Measurements from ENCODE around the gene GNAQ. TPM values are rescaled to one million over a fixed set of nuclear protein-coding genes. Genes with fewer than 3 reads are reported as not detected.

Gene GNAQ
- total RNA-seq, 1 experiment from 2014 or later: 38.2 TPM

DNA sequence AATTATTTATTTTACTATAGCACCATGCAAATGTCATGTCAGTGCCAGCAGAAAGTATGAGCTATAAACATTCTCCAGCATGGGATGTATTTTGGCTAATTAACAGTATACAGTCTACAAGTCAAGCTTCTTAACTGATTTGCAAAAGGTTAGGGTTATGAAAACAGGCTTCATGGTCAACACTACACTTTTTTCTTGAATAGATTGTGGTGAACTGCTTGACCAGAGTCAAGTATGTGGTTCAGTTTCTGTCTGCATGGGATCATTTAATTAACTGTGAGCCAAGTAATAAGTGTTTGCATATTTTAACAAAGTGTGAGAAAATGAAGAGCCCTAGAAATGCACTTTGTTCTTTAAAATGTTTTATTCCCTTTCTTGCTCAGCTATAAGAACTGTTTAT, 14.5 kb upstream of the GNAQ start:
- intact Hi-C loops (cut with micrococcal nuclease): no loop called here
- no peak for TF ChIP-seq CTCF (IDR thresholded peaks at IDR 0.05; ENCODE audit: unreplicated experiment)
- no peak overlapping the region for H3K4me3 Mint-ChIP-seq (ENCODE audit: unreplicated experiment)

DNA sequence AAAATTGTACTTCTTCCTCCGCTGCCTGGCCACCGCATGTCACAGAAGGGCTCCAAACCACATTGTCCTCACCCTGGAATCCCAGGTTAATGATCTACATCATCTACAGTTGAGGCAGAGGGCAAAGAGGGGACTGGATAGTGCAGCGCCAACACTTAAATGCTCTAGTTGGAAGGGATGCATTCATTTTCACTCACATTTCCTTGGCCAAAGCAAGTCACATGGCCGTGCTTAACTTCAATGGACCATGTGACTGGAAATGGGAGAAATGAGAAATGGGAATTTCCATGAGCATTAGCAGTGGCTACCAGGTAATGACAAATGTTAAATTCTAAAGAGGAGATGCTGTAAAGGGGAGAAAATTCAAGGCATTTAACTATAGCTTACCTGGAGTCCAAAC, 13.3 kb upstream of the GNAQ start:
- intact Hi-C loops (cut with micrococcal nuclease): no loop called here
- no peak overlapping the region for H3K4me3 Mint-ChIP-seq (ENCODE audit: unreplicated experiment)
- ChIA-PET POLR2A (no interaction called here), CTCF (interaction anchor here (0.6 to 2.0 kb wide), 4 partner anchors 9 to 176 kb away, joined by 3 to 23 read pairs (median 6); no protein-coding TSS in a partner anchor)
- H3K9me3 Mint-ChIP-seq (ENCODE audit: unreplicated experiment): no peaks in the 10 kb centered on the region
- no TSS peak for BruUV-seq (replicated peaks)
- no peak for TF ChIP-seq CTCF (IDR thresholded peaks at IDR 0.05; ENCODE audit: unreplicated experiment)
- no peak for DNase-seq (ENCODE audit: unreplicated experiment)
- H3K4me1 Mint-ChIP-seq (ENCODE audit: insufficient read depth, unreplicated experiment): no peaks in the 10 kb centered on the region
- H3K36me3 Mint-ChIP-seq (ENCODE audit: insufficient read depth, unreplicated experiment): no peaks in the 10 kb centered on the region
- peaks cover 12% of the 10 kb centered on the region for H3K27me3 Mint-ChIP-seq (ENCODE audit: insufficient read depth, unreplicated experiment)
- no peak overlapping the region for H3K27ac Mint-ChIP-seq (ENCODE audit: low read depth, unreplicated experiment)

More for the DNA sequence above, 14.5 kb upstream of the GNAQ start:
- no peaks in the 10 kb centered on the region for H3K4me1 Mint-ChIP-seq (ENCODE audit: insufficient read depth, unreplicated experiment)
- H3K36me3 Mint-ChIP-seq (ENCODE audit: insufficient read depth, unreplicated experiment): no peaks in the 10 kb centered on the region
- peaks cover 12% of the 10 kb centered on the region for H3K27me3 Mint-ChIP-seq (ENCODE audit: insufficient read depth, unreplicated experiment)
- H3K27ac Mint-ChIP-seq (ENCODE audit: low read depth, unreplicated experiment): no peak overlapping the region
- H3K9me3 Mint-ChIP-seq (ENCODE audit: unreplicated experiment): no peaks in the 10 kb centered on the region
- ChIA-PET CTCF (interaction anchor here (0.6 to 2.0 kb wide), 7 partner anchors 10 to 588 kb away, joined by 3 to 23 read pairs (median 3); no protein-coding TSS in a partner anchor), POLR2A (interaction anchor here (1.2 kb wide), 1 partner anchor 73 kb away, joined by 5 read pairs; no protein-coding TSS in a partner anchor)
- no TSS peak for BruUV-seq (replicated peaks)
- DNase-seq (ENCODE audit: unreplicated experiment): no peak

GRCh38 chr9:78044189-78044588, 12.6 kb upstream of the GNAQ start:
- TF ChIP-seq CTCF (IDR thresholded peaks at IDR 0.05; ENCODE audit: unreplicated experiment): no peak
- no peaks in the 10 kb centered on the region for H3K9me3 Mint-ChIP-seq (ENCODE audit: unreplicated experiment)
- DNase-seq (ENCODE audit: unreplicated experiment): no peak
- CTCF ChIA-PET: interaction anchor here (0.6 to 1.0 kb wide), 3 partner anchors 9 to 177 kb away, joined by 3 to 7 read pairs (median 4); no protein-coding TSS in a partner anchor
- POLR2A ChIA-PET: no interaction called here
- BruUV-seq (replicated peaks): no TSS peak
- no peaks in the 10 kb centered on the region for H3K4me1 Mint-ChIP-seq (ENCODE audit: insufficient read depth, unreplicated experiment)
- no peaks in the 10 kb centered on the region for H3K36me3 Mint-ChIP-seq (ENCODE audit: insufficient read depth, unreplicated experiment)
- H3K27me3 Mint-ChIP-seq (ENCODE audit: insufficient read depth, unreplicated experiment): peaks cover 8% of the 10 kb centered on the region
- intact Hi-C loops (cut with micrococcal nuclease): no loop called here
- no peak overlapping the region for H3K27ac Mint-ChIP-seq (ENCODE audit: low read depth, unreplicated experiment)
- H3K4me3 Mint-ChIP-seq (ENCODE audit: unreplicated experiment): no peak overlapping the region

DNA sequence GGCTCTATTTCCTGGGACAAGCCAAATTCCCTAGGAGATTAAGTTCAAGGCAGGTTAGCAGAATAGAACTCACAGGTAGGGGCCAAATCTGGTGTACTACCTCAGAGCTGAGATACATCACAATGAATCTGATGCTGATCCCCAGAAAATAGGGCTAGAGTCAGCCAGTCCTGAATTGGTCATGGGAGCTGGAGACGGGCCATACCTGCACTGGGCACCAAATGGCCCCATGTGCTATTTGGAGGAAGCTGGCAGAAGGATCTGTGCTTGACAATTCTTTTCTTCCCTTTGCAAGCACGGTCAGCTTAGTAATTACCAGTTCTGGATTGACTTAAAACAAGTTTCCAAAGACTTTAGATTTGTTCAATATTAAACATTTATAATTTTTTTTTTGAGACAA, 10.4 kb upstream of the GNAQ start:
- no TSS peak for BruUV-seq (replicated peaks)
- CTCF ChIA-PET: interaction anchor here (0.8 to 1.1 kb wide), 3 partner anchors 9 to 327 kb away, joined by 3 to 4 read pairs (median 3); no protein-coding TSS in a partner anchor
- POLR2A ChIA-PET: interaction anchor here (0.9 to 1.0 kb wide), 2 partner anchors 9 to 10 kb away, joined by 3 to 4 read pairs; no protein-coding TSS in a partner anchor
- H3K27ac Mint-ChIP-seq (ENCODE audit: low read depth, unreplicated experiment): no peak overlapping the region
- H3K4me1 Mint-ChIP-seq (ENCODE audit: insufficient read depth, unreplicated experiment): no peaks in the 10 kb centered on the region
- no peaks in the 10 kb centered on the region for H3K36me3 Mint-ChIP-seq (ENCODE audit: insufficient read depth, unreplicated experiment)
- intact Hi-C loops (cut with micrococcal nuclease): no loop called here
- no peak for DNase-seq (ENCODE audit: unreplicated experiment)
- H3K27me3 Mint-ChIP-seq (ENCODE audit: insufficient read depth, unreplicated experiment): no peaks in the 10 kb centered on the region
- H3K9me3 Mint-ChIP-seq (ENCODE audit: unreplicated experiment): no peaks in the 10 kb centered on the region
- TF ChIP-seq CTCF (IDR thresholded peaks at IDR 0.05; ENCODE audit: unreplicated experiment): no peak
- no peak overlapping the region for H3K4me3 Mint-ChIP-seq (ENCODE audit: unreplicated experiment)

Measured in MCF 10A (cell line).